Measurements from ENCODE around the gene FAM174A. TPM values are rescaled to one million over a fixed set of nuclear protein-coding genes. Genes with fewer than 3 reads are reported as not detected.

Gene FAM174A
- total and polyA plus RNA-seq, 12 donors, result 9.1 to 46.0 (median 20.1) TPM

DNA sequence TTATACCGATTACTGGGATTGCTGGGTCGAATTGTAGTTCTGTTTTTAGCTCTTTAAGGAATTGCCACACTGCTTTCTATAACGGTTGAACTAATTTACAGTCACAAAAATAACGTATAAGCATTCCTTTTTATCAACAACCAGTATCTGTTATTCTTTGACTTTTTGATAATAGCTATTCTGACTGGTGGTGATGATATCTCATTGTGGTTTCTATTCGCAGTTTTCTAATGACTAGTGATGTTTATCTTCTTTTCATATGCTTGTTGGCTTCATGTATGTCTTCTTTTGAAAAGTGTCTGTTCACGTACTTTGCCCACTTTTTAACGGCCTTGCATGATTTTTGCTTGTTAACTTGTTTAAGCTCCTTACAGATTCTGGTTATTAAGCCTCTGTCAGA, 74.4 kb downstream of the FAM174A start:
- no peak for ATAC-seq
- H3K4me1 ChIP-seq, result no peaks in the 10 kb centered on the region
- 84 to 86% methylated on average over 7 of the region's 7 CpGs for WGBS, 2 donors
- no peak for DNase-seq
- peaks cover 0 to 7% (median 0%) of the 10 kb centered on the region in 11 donors for H3K9me3 ChIP-seq
- H3K4me3 ChIP-seq, result no peak overlapping the region
- intact Hi-C loops (cut with DNase I), result no loop called here
- H3K27ac ChIP-seq, result no peak overlapping the region
- no peaks in the 10 kb centered on the region for H3K36me3 ChIP-seq
- TF ChIP-seq, protein P1, sequence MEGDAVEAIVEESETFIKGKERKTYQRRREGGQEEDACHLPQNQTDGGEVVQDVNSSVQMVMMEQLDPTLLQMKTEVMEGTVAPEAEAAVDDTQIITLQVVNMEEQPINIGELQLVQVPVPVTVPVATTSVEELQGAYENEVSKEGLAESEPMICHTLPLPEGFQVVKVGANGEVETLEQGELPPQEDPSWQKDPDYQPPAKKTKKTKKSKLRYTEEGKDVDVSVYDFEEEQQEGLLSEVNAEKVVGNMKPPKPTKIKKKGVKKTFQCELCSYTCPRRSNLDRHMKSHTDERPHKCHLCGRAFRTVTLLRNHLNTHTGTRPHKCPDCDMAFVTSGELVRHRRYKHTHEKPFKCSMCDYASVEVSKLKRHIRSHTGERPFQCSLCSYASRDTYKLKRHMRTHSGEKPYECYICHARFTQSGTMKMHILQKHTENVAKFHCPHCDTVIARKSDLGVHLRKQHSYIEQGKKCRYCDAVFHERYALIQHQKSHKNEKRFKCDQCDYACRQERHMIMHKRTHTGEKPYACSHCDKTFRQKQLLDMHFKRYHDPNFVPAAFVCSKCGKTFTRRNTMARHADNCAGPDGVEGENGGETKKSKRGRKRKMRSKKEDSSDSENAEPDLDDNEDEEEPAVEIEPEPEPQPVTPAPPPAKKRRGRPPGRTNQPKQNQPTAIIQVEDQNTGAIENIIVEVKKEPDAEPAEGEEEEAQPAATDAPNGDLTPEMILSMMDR (IDR thresholded peaks at IDR 0.05), result no peak
- no peaks in the 10 kb centered on the region for H3K27me3 ChIP-seq

DNA sequence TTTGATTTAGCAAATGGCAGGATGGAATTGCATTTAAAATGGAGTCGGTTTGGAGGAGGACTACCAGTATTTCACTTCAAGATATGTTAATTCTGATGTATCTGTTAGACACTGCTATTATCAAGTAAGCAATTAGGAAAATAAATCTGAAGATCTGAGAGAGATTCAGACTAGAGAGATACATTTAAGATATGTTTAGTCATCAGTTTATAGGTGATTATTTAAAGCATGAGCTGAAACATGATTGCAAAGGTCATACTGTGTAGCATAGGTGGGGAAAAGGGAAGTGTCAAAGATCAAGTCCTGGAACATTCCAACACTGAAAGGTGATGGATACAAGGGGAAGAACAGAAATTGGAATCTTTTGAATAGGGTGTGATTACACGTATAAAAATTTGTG, 79.1 kb downstream of the FAM174A start:
- ATAC-seq, result no peak
- H3K27ac ChIP-seq, result no peak overlapping the region
- TF ChIP-seq, protein P1 (IDR thresholded peaks at IDR 0.05), result no peak
- no peaks in the 10 kb centered on the region for H3K27me3 ChIP-seq
- WGBS, 2 donors, result 88 to 93% methylated on average over 2 of the region's 2 CpGs
- no peak for DNase-seq
- intact Hi-C loops (cut with DNase I), result no loop called here
- H3K36me3 ChIP-seq, result no peaks in the 10 kb centered on the region
- no peaks in the 10 kb centered on the region for H3K4me1 ChIP-seq
- no peak overlapping the region for H3K4me3 ChIP-seq
- peaks cover 0 to 7% (median 0%) of the 10 kb centered on the region in 11 donors for H3K9me3 ChIP-seq

DNA sequence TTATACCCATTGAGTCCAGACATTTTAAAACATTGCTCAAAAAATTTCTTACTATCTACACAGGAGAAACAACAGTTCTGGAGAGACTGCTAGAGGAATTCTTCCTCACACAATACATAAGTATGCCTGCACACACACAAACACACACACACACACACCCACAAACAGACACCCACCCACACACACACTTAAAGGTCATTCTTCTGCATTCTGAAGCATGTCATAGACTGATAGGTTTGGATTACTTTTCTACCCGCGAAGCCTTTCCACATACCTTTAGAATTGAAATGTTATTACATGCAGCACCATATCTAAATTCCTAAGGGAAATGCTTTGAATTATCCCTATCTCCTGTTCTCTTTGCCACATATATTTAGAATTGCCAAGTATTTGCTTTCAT, 80.2 kb downstream of the FAM174A start:
- Histone ChIP-seq H3K27me3 (no peaks in the 10 kb centered on the region), H3K27ac (no peak overlapping the region), H3K36me3 (no peaks in the 10 kb centered on the region), H3K4me1 (no peaks in the 10 kb centered on the region), H3K9me3 (peaks cover 0 to 3% (median 0%) of the 10 kb centered on the region in 11 donors), H3K4me3 (no peak overlapping the region)
- intact Hi-C loops (cut with DNase I), result no loop called here
- 48 to 66% methylated on average over 2 of the region's 2 CpGs for WGBS, 2 donors
- DNase-seq, result no peak
- TF ChIP-seq, protein P1 (IDR thresholded peaks at IDR 0.05), result no peak
- no peak for ATAC-seq

DNA sequence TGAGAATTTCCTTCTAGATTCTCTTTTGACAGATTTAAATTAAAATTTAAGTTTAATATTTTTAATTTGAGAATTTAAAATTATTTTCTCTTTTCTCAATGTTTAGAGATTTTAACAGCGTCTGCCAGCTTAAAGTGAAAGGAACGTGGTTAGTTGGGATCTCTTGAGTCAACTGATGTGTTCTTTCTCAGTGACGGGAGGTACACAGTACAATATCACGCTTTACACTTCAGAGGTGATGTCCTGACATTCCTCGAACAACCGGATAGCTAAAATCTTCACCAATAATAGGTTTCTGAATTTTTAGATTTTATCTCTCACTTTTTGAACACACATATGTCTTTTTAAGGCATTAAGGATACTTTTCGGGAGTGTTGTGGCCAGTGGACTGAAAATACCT, 81.1 kb downstream of the FAM174A start:
- Histone ChIP-seq H3K9me3 (no peaks in the 10 kb centered on the region), H3K27ac (no peak overlapping the region), H3K27me3 (no peaks in the 10 kb centered on the region), H3K36me3 (no peaks in the 10 kb centered on the region), H3K4me1 (no peaks in the 10 kb centered on the region), H3K4me3 (no peak overlapping the region)
- intact Hi-C loops (cut with DNase I), result no loop called here
- DNase-seq (no peak), ATAC-seq (no peak)
- TF ChIP-seq, protein P1 (IDR thresholded peaks at IDR 0.05), result no peak
- WGBS, 2 donors, result 60 to 79% methylated on average over 7 of the region's 7 CpGs
